ENCODE measurements around the gene HHATL.

The HHATL gene

DNA sequence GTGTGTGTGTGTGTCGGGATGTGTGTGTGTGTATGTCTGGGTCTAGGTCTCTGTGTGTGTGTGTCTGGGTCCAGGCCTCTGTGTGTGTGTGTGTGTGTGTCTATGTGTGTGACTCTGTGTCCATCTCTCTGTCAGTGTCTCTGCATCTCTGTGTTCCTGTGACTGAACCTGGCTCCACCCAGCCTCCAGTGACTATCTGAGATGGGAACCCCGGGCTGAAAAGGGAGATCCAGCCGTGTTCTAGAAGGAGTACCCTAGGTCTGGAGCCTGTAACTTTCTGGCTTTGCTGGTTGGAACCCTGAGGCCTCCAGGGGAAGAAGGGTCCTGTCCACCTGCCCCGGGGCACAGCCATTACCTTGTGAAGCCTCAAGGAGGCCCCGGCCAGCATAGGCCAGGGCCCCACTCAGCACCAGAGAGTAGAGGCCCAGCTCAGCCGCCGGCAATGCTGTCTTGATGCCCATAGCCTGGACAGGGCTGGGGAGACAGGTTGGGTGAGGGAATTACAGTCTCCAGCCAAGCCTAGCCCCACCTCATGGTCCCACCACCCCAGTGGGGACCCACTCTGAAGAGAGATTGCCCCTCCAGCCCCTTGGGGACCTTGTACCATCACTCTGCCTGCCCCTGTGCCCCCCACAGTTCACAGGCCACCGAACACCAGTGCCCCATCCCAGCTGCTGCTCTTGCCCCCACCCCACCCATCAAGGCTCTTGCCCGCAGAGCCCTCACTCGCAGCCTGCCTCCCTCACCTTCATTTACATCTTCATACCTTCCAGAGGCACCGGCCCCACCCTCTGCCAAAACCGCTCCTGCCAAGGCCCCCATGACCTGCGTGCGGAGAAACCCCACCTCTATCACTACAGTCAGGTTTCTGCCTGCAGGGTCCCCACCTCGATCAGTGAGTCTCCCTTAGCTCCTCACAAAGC, 2.0 kb downstream of the HHATL start:
- Histone ChIP-seq H3K27me3 (ENCODE audit: control insufficient read depth, insufficient read depth, low read length) (no peaks in the 10 kb centered on the region), H3K9me3 (ENCODE audit: control insufficient read depth, insufficient read depth, low read length) (no peaks in the 10 kb centered on the region), H3K36me3 (ENCODE audit: control insufficient read depth, insufficient read depth, low read length) (no peaks in the 10 kb centered on the region), H3K9ac (ENCODE audit: low read depth, low read length) (no peak overlapping the region), H3K4me1 (ENCODE audit: control insufficient read depth, insufficient read depth, low read length) (no peaks in the 10 kb centered on the region), H3K4me3 (ENCODE audit: low read depth, low read length) (no peak overlapping the region)

DNA sequence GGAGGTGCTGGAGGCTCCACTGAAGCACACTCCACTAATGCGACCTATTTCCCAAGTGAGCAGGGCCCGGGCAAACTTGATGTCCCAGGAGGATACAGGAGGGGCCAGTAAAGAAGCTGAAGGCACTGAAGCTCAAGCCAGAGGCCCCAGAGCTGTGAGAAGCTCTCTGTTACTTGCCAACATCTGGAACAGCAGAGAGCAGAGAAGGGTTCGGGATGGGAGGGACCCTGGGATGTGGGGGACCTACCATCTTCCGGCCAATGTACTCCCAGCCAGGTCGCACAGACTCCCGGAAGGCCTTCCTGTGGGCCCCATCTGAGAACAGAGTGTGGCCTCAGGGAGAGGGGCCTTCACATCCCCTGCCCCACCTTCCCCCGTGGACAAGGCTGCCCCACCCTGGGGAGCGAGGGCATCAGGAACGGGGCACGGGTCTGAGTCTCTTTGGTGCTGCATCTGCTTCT, 3.1 kb downstream of the HHATL start:
- H3K9me3 ChIP-seq (ENCODE audit: control insufficient read depth, insufficient read depth, low read length) = no peaks in the 10 kb centered on the region
- no peak overlapping the region for H3K4me3 ChIP-seq (ENCODE audit: low read depth, low read length)
- no peaks in the 10 kb centered on the region for H3K27me3 ChIP-seq (ENCODE audit: control insufficient read depth, insufficient read depth, low read length)
- no peak overlapping the region for H3K9ac ChIP-seq (ENCODE audit: low read depth, low read length)
- H3K36me3 ChIP-seq (ENCODE audit: control insufficient read depth, insufficient read depth, low read length) = no peaks in the 10 kb centered on the region
- H3K4me1 ChIP-seq (ENCODE audit: control insufficient read depth, insufficient read depth, low read length) = no peaks in the 10 kb centered on the region

DNA sequence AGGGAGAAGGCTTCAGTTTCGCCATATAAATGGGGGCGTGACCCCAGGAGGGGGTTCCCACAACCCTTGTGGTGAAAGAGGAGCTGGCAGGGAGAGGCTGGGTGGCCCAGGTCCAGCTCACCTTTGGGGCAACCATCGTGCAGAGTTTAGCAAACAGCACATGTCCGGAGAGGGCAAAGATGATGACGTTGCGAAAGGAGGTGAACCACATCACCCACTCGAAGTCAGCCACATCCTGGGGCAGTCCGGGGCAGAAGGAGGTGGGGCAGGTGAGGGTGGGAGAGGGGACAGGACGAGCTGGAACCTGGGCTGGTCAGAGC, 3.7 kb downstream of the HHATL start:
- H3K4me1 ChIP-seq (ENCODE audit: control insufficient read depth, insufficient read depth, low read length) = no peaks in the 10 kb centered on the region
- H3K9me3 ChIP-seq (ENCODE audit: control insufficient read depth, insufficient read depth, low read length) = no peaks in the 10 kb centered on the region
- no peak overlapping the region for H3K4me3 ChIP-seq (ENCODE audit: low read depth, low read length)
- H3K9ac ChIP-seq (ENCODE audit: low read depth, low read length) = no peak overlapping the region
- H3K27me3 ChIP-seq (ENCODE audit: control insufficient read depth, insufficient read depth, low read length) = no peaks in the 10 kb centered on the region
- no peaks in the 10 kb centered on the region for H3K36me3 ChIP-seq (ENCODE audit: control insufficient read depth, insufficient read depth, low read length)

DNA sequence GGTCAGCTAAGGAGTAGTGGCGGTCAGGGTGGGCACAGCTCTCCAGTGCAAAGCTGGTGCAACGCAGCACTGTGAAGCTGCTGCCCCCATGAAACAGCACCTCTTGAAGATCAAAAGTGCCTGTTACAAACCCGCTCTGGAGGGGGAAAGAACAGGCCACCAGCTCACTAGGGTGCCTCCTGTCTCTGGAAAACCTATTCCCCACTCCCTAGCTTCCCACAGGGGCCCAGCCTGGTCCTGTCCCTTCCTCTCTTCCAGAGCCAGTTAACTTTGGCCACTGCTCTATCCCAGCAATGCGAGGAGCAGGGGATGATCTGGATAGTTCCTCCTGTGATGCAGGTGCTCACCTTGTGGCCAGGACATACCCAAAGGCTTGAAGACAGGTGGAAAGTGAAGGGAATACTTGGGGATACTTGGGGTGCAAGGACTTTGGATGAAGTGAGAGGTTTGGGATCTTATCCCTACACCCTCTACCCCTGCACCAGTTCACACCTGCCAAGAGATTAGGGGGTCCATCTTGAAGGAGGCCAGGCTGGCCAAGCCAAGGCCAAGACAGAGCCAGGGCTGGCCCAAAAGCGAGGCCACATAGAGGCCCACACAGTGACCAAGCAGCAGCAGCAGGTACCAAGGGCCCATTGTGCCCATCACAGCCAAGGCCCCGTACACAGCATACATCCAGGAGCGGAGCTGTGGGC, 4.2 kb downstream of the HHATL start:
- H3K27me3 ChIP-seq (ENCODE audit: control insufficient read depth, insufficient read depth, low read length) = no peaks in the 10 kb centered on the region
- H3K36me3 ChIP-seq (ENCODE audit: control insufficient read depth, insufficient read depth, low read length) = no peaks in the 10 kb centered on the region
- H3K9me3 ChIP-seq (ENCODE audit: control insufficient read depth, insufficient read depth, low read length) = no peaks in the 10 kb centered on the region
- H3K9ac ChIP-seq (ENCODE audit: low read depth, low read length) = no peak overlapping the region
- no peak overlapping the region for H3K4me3 ChIP-seq (ENCODE audit: low read depth, low read length)
- no peaks in the 10 kb centered on the region for H3K4me1 ChIP-seq (ENCODE audit: control insufficient read depth, insufficient read depth, low read length)

DNA sequence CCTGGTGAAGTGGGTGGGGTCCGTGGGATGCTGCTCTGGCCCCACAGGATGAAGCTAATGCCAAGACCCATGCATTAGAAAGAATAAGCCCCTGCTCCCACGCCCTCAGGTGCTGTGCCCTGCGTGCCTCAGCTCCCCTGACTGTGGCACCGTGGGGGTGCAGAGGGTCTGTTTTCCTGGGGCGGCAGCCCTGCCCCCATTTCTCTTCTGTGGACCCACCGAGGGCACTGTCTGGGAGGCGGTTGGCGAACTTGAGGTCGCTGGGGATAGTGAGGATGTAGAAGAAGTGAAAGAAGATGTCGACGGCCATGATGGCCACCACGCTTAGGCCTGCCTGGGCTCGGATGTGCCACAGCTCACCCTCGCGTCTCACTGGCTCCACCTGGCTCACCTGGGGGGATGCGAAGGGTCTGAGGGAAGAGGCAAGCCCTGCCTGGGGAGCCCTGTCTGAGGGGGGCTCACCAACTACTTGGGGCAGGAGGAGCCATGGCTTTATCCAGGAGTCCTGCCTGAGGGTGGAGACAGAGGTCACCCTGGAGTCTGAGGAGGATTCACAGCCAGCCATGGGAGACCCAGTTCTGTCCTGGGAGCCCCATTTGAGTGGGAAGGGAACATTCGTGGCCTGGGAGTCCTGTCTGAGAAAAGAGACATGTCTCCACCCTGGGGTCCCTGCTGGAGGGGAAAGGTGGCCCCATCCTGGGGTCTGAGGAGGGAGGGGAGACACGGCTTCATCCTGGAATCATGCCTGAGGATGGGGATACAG, 5.1 kb downstream of the HHATL start:
- Histone ChIP-seq H3K27me3 (ENCODE audit: control insufficient read depth, insufficient read depth, low read length) (no peaks in the 10 kb centered on the region), H3K4me3 (ENCODE audit: low read depth, low read length) (no peak overlapping the region)

DNA sequence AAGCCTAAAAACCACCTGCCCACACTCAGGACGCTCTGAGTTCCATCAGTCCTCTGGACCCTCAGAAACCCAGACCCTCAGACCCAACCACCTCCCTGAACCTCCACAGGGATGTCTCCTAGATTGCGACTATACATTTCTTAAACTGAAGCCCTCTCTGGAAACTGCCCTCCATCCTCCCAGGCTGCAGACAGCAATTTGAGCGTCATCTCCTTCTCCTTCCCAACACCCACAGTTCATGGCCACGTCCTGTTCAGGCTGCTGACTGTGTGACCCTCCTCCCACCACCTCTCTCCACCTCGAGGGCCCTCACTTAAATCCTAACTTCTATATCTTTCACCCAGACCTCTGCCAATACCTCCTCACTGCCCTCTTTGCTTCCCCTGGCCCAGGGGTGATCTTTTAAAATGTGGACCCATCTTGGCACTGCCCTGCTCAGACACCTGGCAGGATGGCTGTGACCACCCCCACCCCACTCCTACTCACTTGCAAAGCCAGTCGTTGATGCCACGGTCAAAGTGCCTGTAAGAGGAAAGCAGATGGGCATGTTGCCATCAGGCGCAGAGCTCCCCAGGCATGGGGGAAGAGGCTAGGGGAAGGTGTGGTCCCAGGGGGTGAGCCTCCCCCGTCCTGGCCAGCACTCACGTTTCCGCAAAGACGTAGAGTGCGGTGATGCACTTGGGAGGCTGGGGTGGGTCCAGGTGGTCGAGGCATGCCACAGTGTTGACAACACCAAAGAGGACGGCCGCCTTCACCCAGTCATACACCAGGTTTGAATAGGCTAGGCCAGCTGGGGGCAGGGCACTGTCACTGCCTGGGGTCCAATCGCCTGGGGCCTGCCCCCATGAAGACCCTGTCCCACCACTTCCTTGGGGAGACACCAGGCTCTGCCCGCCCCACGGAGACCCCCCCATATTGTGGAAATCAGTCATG, 6.0 kb downstream of the HHATL start:
- H3K9ac ChIP-seq (ENCODE audit: low read depth, low read length) = no peak overlapping the region
- no peak overlapping the region for H3K4me3 ChIP-seq (ENCODE audit: low read depth, low read length)
- no peaks in the 10 kb centered on the region for H3K9me3 ChIP-seq (ENCODE audit: control insufficient read depth, insufficient read depth, low read length)
- no peaks in the 10 kb centered on the region for H3K4me1 ChIP-seq (ENCODE audit: control insufficient read depth, insufficient read depth, low read length)
- H3K36me3 ChIP-seq (ENCODE audit: control insufficient read depth, insufficient read depth, low read length) = no peaks in the 10 kb centered on the region
- no peaks in the 10 kb centered on the region for H3K27me3 ChIP-seq (ENCODE audit: control insufficient read depth, insufficient read depth, low read length)

More for the DNA sequence above, 5.1 kb downstream of the HHATL start:
- no peak overlapping the region for H3K9ac ChIP-seq (ENCODE audit: low read depth, low read length)
- no peaks in the 10 kb centered on the region for H3K36me3 ChIP-seq (ENCODE audit: control insufficient read depth, insufficient read depth, low read length)
- H3K4me1 ChIP-seq (ENCODE audit: control insufficient read depth, insufficient read depth, low read length) = no peaks in the 10 kb centered on the region
- H3K9me3 ChIP-seq (ENCODE audit: control insufficient read depth, insufficient read depth, low read length) = no peaks in the 10 kb centered on the region

DNA sequence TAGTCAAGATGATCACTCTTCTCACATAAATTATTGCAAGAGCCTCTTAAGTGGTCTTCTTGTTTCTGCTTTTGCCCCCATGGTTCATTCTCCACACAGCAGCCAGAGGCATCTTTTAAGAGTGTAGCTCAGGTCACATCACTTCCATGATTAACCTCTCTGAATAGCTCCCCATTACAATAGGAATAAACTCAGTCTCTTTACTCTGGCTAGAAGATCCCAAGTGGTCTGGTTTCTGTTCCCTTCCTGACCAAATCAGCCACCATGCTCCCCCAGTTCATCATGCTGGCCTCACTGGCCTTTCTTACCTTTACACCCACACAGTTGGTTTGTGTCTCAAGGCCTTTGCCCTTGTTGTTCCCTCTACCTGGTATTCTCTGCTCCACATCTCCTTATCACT, 8.2 kb downstream of the HHATL start:
- Histone ChIP-seq H3K36me3 (ENCODE audit: control insufficient read depth, insufficient read depth, low read length) (no peaks in the 10 kb centered on the region), H3K4me3 (ENCODE audit: low read depth, low read length) (no peak overlapping the region), H3K9me3 (ENCODE audit: control insufficient read depth, insufficient read depth, low read length) (no peaks in the 10 kb centered on the region), H3K27me3 (ENCODE audit: control insufficient read depth, insufficient read depth, low read length) (no peaks in the 10 kb centered on the region), H3K4me1 (ENCODE audit: control insufficient read depth, insufficient read depth, low read length) (peaks cover 2% of the 10 kb centered on the region), H3K9ac (ENCODE audit: low read depth, low read length) (no peak overlapping the region)

DNA sequence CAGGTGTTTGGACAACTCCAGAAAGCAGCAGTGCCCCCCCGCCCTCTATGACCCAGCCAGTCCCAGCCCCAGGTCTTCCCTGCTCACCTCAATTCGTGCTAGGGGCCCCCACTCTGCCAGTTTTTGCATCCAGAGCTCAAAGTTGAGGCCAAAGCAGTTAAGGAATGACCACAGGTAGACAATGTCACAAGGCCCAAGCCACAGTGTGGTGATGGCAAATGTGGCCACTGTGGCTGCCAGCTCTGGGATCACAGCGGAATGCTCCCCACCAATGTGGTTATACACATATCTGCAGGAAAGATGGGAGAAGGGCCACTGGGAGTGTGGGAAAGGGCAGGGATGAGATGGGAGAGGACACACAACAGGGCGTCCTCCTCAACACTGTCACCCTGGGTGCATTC, 9.1 kb downstream of the HHATL start:
- H3K9ac ChIP-seq (ENCODE audit: low read depth, low read length) = no peak overlapping the region
- peaks cover 2% of the 10 kb centered on the region for H3K4me1 ChIP-seq (ENCODE audit: control insufficient read depth, insufficient read depth, low read length)
- no peaks in the 10 kb centered on the region for H3K9me3 ChIP-seq (ENCODE audit: control insufficient read depth, insufficient read depth, low read length)
- H3K36me3 ChIP-seq (ENCODE audit: control insufficient read depth, insufficient read depth, low read length) = no peaks in the 10 kb centered on the region
- no peaks in the 10 kb centered on the region for H3K27me3 ChIP-seq (ENCODE audit: control insufficient read depth, insufficient read depth, low read length)
- no peak overlapping the region for H3K4me3 ChIP-seq (ENCODE audit: low read depth, low read length)

DNA sequence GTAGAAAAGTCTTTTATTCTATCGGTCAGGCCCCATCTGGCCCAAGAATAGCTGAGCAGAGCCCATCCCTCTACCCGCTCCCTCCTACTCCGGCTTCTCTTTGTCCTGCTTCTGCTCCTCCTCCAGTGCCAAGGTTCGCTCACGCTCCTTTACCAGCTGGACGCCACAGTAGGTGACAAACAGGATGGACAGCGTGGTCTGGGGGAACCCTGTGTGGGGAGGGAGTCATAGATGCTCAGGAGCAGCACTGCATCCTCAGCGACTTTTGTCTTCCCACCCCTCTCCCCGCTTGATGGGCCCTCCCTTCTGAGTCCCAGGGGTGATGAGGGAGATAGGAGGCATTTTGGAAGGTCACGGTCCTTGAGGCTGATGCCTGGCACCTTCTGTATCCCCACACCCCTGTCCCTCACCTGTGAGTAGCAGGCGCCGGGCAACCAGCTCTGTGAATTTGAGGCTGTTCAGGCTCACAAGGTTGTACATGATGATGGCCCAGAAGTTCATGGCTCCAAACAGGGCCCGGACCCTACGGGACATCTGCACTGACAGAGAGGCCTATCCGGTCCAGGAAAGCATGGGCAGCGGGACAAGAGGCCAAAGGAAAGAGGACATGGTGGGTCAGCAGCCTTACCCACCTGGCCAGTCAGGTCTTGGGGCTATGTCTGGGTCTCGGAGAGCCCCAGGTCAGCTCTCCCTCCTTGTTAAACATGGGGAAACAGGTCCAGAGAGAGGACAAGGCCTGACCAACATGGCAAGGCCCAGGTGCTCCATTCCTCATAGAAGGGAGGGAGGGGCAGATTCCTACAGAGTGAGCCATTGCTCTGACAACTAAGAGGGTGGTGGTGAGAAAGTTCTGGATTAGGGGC, 9.7 kb downstream of the HHATL start:
- no peaks in the 10 kb centered on the region for H3K27me3 ChIP-seq (ENCODE audit: control insufficient read depth, insufficient read depth, low read length)
- no peak overlapping the region for H3K9ac ChIP-seq (ENCODE audit: low read depth, low read length)
- no peak overlapping the region for H3K4me3 ChIP-seq (ENCODE audit: low read depth, low read length)
- no peaks in the 10 kb centered on the region for H3K9me3 ChIP-seq (ENCODE audit: control insufficient read depth, insufficient read depth, low read length)
- H3K4me1 ChIP-seq (ENCODE audit: control insufficient read depth, insufficient read depth, low read length) = peaks cover 2% of the 10 kb centered on the region
- no peaks in the 10 kb centered on the region for H3K36me3 ChIP-seq (ENCODE audit: control insufficient read depth, insufficient read depth, low read length)

DNA sequence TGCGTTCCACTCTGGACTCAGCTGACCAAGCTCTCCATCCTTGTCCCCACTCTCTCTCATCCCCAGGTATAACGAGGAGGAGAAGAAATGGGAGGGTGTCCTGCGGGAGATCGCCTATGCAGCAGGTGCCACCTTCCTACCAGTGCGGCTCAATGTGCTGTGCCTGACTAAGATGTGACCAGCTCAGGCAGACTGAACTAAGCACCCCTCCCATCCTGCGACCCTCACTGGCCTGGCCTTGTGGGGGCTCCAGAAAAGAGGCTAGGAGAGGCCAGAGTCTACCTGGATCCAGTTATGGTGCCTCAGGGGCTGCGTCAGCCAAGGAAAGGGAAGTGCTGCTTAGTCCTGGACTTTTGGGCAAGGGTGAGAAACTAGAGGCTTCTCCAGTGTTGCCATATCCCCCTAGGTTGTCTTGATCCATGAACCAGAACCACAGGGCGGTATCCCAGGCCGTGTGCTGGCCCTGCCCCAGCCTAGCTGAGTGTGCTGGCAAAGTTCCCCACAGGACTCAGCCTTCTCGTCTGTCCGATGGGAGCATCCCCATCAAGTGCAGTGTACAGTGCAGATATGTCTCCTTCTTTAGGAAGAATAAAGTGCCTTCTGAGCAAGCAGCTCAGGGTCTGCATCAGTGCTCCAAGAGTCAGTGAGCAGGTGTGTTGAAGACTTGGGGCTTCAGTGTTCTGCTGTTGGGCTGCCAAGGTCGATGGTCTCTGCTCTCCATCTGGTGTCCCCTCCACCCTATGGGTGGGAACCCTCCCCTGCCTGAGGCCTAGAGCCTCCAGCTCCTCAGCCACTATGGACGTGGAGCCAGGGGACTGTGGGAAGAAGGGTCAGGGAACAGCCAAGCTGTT, 10.6 kb downstream of the HHATL start:
- Histone ChIP-seq H3K27me3 (ENCODE audit: control insufficient read depth, insufficient read depth, low read length) (no peaks in the 10 kb centered on the region), H3K4me1 (ENCODE audit: control insufficient read depth, insufficient read depth, low read length) (peaks cover 2% of the 10 kb centered on the region), H3K9ac (ENCODE audit: low read depth, low read length) (no peak overlapping the region), H3K36me3 (ENCODE audit: control insufficient read depth, insufficient read depth, low read length) (no peaks in the 10 kb centered on the region), H3K9me3 (ENCODE audit: control insufficient read depth, insufficient read depth, low read length) (no peaks in the 10 kb centered on the region), H3K4me3 (ENCODE audit: low read depth, low read length) (no peak overlapping the region)
